Esophagus squamous epithelium (tissue), 5 donors: ENCODE results near the gene CREB3L2. TPM values are rescaled to one million over a fixed set of nuclear protein-coding genes. Genes with fewer than 3 reads are reported as not detected.
"Not testable (repeated sequence)": the region's sequence is repeated elsewhere in the genome, so short reads cannot be mapped to it uniquely, and the experiment has no call there.

Source experiments
- DNase-seq: peaks from one replicate; lab custom pipeline; 2025; lab: John Stamatoyannopoulos, UW
- H3K27ac ChIP-seq, 4 donors: fragments of 200-600 bp; sonication (generic); one replicate each; pipeline ENCODE4 v1.5.1; 2016 to 2019; ENCODE audit warnings: mild to moderate bottlenecking in 1 of 4
- H3K27me3 ChIP-seq, 4 donors: fragments of 200-600 bp; sonication (generic); 1 replicate in 3 of 4; 2 replicates in 1 of 4; pipeline versions ENCODE4 v1.5.1 to v1.6.0; 2017 to 2021; ENCODE audit warnings: antibody characterized with exemption in 1 of 4
- H3K36me3 ChIP-seq, 3 donors: fragments of 200-600 bp; sonication (generic); one replicate each; pipeline ENCODE4 v1.5.1; 2016 to 2019
- H3K4me1 ChIP-seq, 3 donors: fragments of 200-600 bp; sonication (generic); one replicate each; pipeline ENCODE4 v1.5.1; 2017 to 2019
- H3K4me3 ChIP-seq, 4 donors: fragments of 200-600 bp; sonication (generic); 1 replicate in 3 of 4; 2 replicates in 1 of 4; pipeline ENCODE4 v1.5.1; 2016 to 2019; ENCODE audit warnings: mild to moderate bottlenecking in 2 of 4, moderate library complexity in 1 of 4
- H3K9me3 ChIP-seq, 3 donors: fragments of 200-600 bp; sonication (generic); one replicate each; pipeline ENCODE4 v1.5.1; 2016 to 2019
- CTCF ChIP-seq, 6 experiments: fragments of 450-650 bp in 4 of 6; fragments of 200-600 bp in 2 of 6; sonication (generic) in 2 of 6; IDR thresholded peaks; one replicate each; pipeline ENCODE4 v1.5.1; 2016 to 2019; ENCODE audit warnings: antibody characterized with exemption in 6 of 6, mild to moderate bottlenecking in 4 of 6, moderate library complexity in 4 of 6
- POLR2A ChIP-seq, 4 donors: fragments of 450-650 bp; IDR thresholded peaks; one replicate each; pipeline ENCODE4 v1.6.1; 2017; ENCODE audit warnings: antibody characterized with exemption in 4 of 4, mild to moderate bottlenecking in 4 of 4, moderate library complexity in 3 of 4
- WGBS, 2 donors: methylation state at CpG; one replicate each; pipeline ENCODE4 v1.1.5; 2018; 5-methylcytosine and 5-hydroxymethylcytosine counted together
- intact Hi-C: fragments of 100-400 bp; cut with DNase I; formaldehyde crosslinking; loops from one replicate; pipeline ENCODE4 v1.15.0; 2022
- total RNA-seq, 4 donors: library from RNA; depleted of rRNA; stranded (reverse); fragments of >200 nt; gene quantifications; one replicate each; pipeline ENCODE4 v1.1.0, GENCODE V29; 2016
- donor health status: DM: yes; HTN: yes; CAD: no.

CREB3L2 gene
- total RNA-seq: 10 to 100 TPM; 14.9 to 21.9 (median 17.3) TPM

GRCh38 chr7:138001529-138002095, at the start of gene CREB3L2:
Gene CREB3L2, minus strand, starts transcription at chr7:138002086. Its CDS starts 381 bp downstream, at chr7:138001705.
- no peaks in the 10 kb centered on the region for H3K9me3 ChIP-seq
- intact Hi-C loops: no loop called here
- peaks cover 22 to 52% (median 25%) of the 10 kb centered on the region in 3 donors for H3K4me1 ChIP-seq
- peak within 1 kb of the TSS; percentile 91 to 99 (median 94) for H3K27ac ChIP-seq
- peak; percentile 45 for DNase-seq
- H3K36me3 ChIP-seq: no peaks in the 10 kb centered on the region
- no peaks in the 10 kb centered on the region for H3K27me3 ChIP-seq
- H3K4me3 ChIP-seq: peak within 1 kb of the TSS; percentile 64 to 100 (median 81)
- TF ChIP-seq CTCF (IDR thresholded peaks at IDR 0.05) (no peak), POLR2A (IDR thresholded peaks at IDR 0.05) (peak in 3 of 4 donors; percentile 54 to 95 (median 80))
- 0% methylated on average over 1 to 2 of the region's 47 CpGs for WGBS, 2 donors

- H3K27ac ChIP-seq: no peak overlapping the region
- H3K9me3 ChIP-seq: no peaks in the 10 kb centered on the region
- no peaks in the 10 kb centered on the region for H3K4me1 ChIP-seq
- WGBS, 2 donors: 83 to 93% methylated on average over 1 of the region's 1 CpG
- H3K27me3 ChIP-seq: no peaks in the 10 kb centered on the region
- no peak for DNase-seq
- no peak overlapping the region for H3K4me3 ChIP-seq
- H3K36me3 ChIP-seq: no peaks in the 10 kb centered on the region
- intact Hi-C loops: no loop called here
- TF ChIP-seq CTCF (IDR thresholded peaks at IDR 0.05) (no peak), POLR2A (IDR thresholded peaks at IDR 0.05) (no peak)
These were observed 47.7 kb upstream of the CREB3L2 start for GRCh38 chr7:138049505-138050116.

- H3K4me3 ChIP-seq: no peak overlapping the region
- DNase-seq: no peak
- H3K36me3 ChIP-seq: no peaks in the 10 kb centered on the region
- H3K27me3 ChIP-seq: no peaks in the 10 kb centered on the region
- H3K9me3 ChIP-seq: no peaks in the 10 kb centered on the region
- intact Hi-C loops: no loop called here
- no peak overlapping the region for H3K27ac ChIP-seq
- no peaks in the 10 kb centered on the region for H3K4me1 ChIP-seq
- 94 to 95% methylated on average over 3 of the region's 3 CpGs for WGBS, 2 donors
- no peak for TF ChIP-seq POLR2A (IDR thresholded peaks at IDR 0.05)
- no peak for TF ChIP-seq CTCF (IDR thresholded peaks at IDR 0.05)
These were observed 46.0 kb upstream of the CREB3L2 start for GRCh38 chr7:138047907-138048306.

- Histone ChIP-seq H3K27me3 (no peaks in the 10 kb centered on the region), H3K4me3 (no peak overlapping the region), H3K27ac (no peak overlapping the region), H3K36me3 (no peaks in the 10 kb centered on the region), H3K9me3 (no peaks in the 10 kb centered on the region), H3K4me1 (no peaks in the 10 kb centered on the region)
- TF ChIP-seq CTCF (IDR thresholded peaks at IDR 0.05) (no peak), POLR2A (IDR thresholded peaks at IDR 0.05) (no peak)
- WGBS, 2 donors: 77 to 80% methylated on average over 2 of the region's 2 CpGs
- DNase-seq: no peak
- intact Hi-C loops: no loop called here
These were observed 43.0 kb upstream of the CREB3L2 start for GRCh38 chr7:138044897-138045296.

- H3K27ac ChIP-seq, DNase-seq, H3K4me1 ChIP-seq, H3K9me3 ChIP-seq, H3K4me3 ChIP-seq, H3K27me3 ChIP-seq, H3K36me3 ChIP-seq, intact Hi-C loops: not testable (repeated sequence)
- 50 to 60% methylated on average over 1 of the region's 1 CpG for WGBS, 2 donors
These were observed 38.2 kb upstream of the CREB3L2 start for GRCh38 chr7:138040063-138040462.
